MM.1S (cell line): Measurements from ENCODE around the gene IFI27L2.

Experiments
- DNase-seq: peaks from one replicate; pipeline ENCODE4 v3.0.0-alpha.2; 2015
- H2AFZ ChIP-seq: fragments of 300-600 bp; sonication (generic); 2 replicates; pipeline ENCODE4 v1.6.0; 2016; ENCODE audit warnings: antibody characterized with exemption, low read length
- H3F3A ChIP-seq: fragments of 300-600 bp; sonication (generic); 2 replicates; pipeline ENCODE4 v1.6.1; 2016; ENCODE audit warnings: mild to moderate bottlenecking, antibody characterized with exemption, low read length, moderate library complexity, mixed read lengths; ENCODE audit not compliant: insufficient read depth
- H3K27ac ChIP-seq: fragments of 300-600 bp; sonication (generic); 2 replicates; pipeline ENCODE4 v1.5.1; 2016; ENCODE audit warnings: mild to moderate bottlenecking, low read length
- H3K27me3 ChIP-seq: fragments of 300-600 bp; sonication (generic); replicated peaks from 2 replicates; pipeline ENCODE4 v1.6.0; 2016; ENCODE audit warnings: low read length; ENCODE audit not compliant: insufficient read depth
- H3K36me3 ChIP-seq: fragments of 300-600 bp; sonication (generic); replicated peaks from 2 replicates; pipeline ENCODE4 v1.6.1; 2016; ENCODE audit warnings: mild to moderate bottlenecking, low read length, mixed read lengths; ENCODE audit not compliant: insufficient read depth
- H3K4me1 ChIP-seq: fragments of 300-600 bp; sonication (generic); 2 replicates; pipeline ENCODE4 v1.6.1; 2016; ENCODE audit warnings: low read length, mixed read lengths
- H3K4me2 ChIP-seq: fragments of 300-600 bp; sonication (generic); 2 replicates; pipeline ENCODE4 v1.6.0; 2016; ENCODE audit warnings: low read depth, low read length
- H3K4me3 ChIP-seq: fragments of 300-600 bp; sonication (generic); 2 replicates; pipeline ENCODE4 v1.5.1; 2016; ENCODE audit warnings: low read length, mixed read lengths
- H3K79me2 ChIP-seq: fragments of 300-600 bp; sonication (generic); 2 replicates; pipeline ENCODE4 v1.6.1; 2016; ENCODE audit warnings: mixed run types, low read length, mixed read lengths
- H3K9ac ChIP-seq: fragments of 300-600 bp; sonication (generic); 2 replicates; pipeline ENCODE4 v1.6.1; 2016; ENCODE audit warnings: low read length, mixed read lengths
- H3K9me2 ChIP-seq: fragments of 300-600 bp; sonication (generic); replicated peaks from 2 replicates; pipeline ENCODE4 v1.6.1; 2016; ENCODE audit warnings: mild to moderate bottlenecking, low read length, mixed read lengths; ENCODE audit not compliant: insufficient read depth
- H3K9me3 ChIP-seq: fragments of 300-600 bp; sonication (generic); replicated peaks from 2 replicates; pipeline ENCODE4 v1.6.1; 2016; ENCODE audit warnings: mild to moderate bottlenecking, low read length, mixed read lengths; ENCODE audit not compliant: insufficient read depth
- H4K20me1 ChIP-seq: fragments of 300-600 bp; sonication (generic); 2 replicates; pipeline ENCODE4 v1.6.1; 2016; ENCODE audit warnings: mild to moderate bottlenecking, low read length, moderate library complexity, mixed read lengths; ENCODE audit not compliant: insufficient read depth
- CTCF ChIP-seq: fragments of 300-600 bp; sonication (generic); IDR thresholded peaks from 2 replicates; pipeline ENCODE4 v1.5.1; 2016; ENCODE audit warnings: antibody characterized with exemption, low read length, mixed read lengths
- EZH2 ChIP-seq: fragments of 300-600 bp; sonication (generic); optimal IDR thresholded peaks from 2 replicates; pipeline ENCODE3; 2017; ENCODE audit warnings: low read depth, mild to moderate bottlenecking, antibody characterized with exemption, low read length, mixed read lengths
- EZH2phosphoT487 ChIP-seq: fragments of 300-600 bp; sonication (generic); IDR thresholded peaks from 2 replicates; pipeline ENCODE4 v1.6.1; 2018; ENCODE audit warnings: antibody characterized with exemption, low read length

The IFI27L2 gene

GRCh38 chr14:94093418-94093817 is 36.0 kb downstream of the IFI27L2 start:
- Histone ChIP-seq H2AFZ (no peak overlapping the region), H3K9me3 (no peaks in the 10 kb centered on the region), H3K4me2 (no peak overlapping the region), H3K4me1 (no peaks in the 10 kb centered on the region), H3F3A (no peaks in the 10 kb centered on the region), H4K20me1 (no peaks in the 10 kb centered on the region), H3K9me2 (no peaks in the 10 kb centered on the region), H3K9ac (no peak overlapping the region), H3K27me3 (no peaks in the 10 kb centered on the region), H3K27ac (no peak overlapping the region), H3K79me2 (no peaks in the 10 kb centered on the region), H3K36me3 (no peaks in the 10 kb centered on the region), H3K4me3 (no peak overlapping the region)
- TF ChIP-seq EZH2phosphoT487 (no peak), EZH2 (no peak), CTCF (no peak)
- DNase-seq: no peak

- Histone ChIP-seq H2AFZ (no peak overlapping the region), H3K9ac (no peak overlapping the region), H3K9me3 (no peaks in the 10 kb centered on the region), H3K27ac (no peak overlapping the region), H3K79me2 (no peaks in the 10 kb centered on the region), H3K27me3 (no peaks in the 10 kb centered on the region), H3K9me2 (no peaks in the 10 kb centered on the region), H3F3A (no peaks in the 10 kb centered on the region), H3K4me1 (no peaks in the 10 kb centered on the region), H3K4me2 (no peak overlapping the region), H3K36me3 (no peaks in the 10 kb centered on the region), H4K20me1 (no peaks in the 10 kb centered on the region), H3K4me3 (no peak overlapping the region)
- no peak for DNase-seq
- TF ChIP-seq EZH2phosphoT487 (no peak), EZH2 (no peak), CTCF (no peak)
Observed at GRCh38 chr14:94089479-94089878, 39.9 kb downstream of the IFI27L2 start.

- no peak for DNase-seq
- Histone ChIP-seq H3K4me1 (no peaks in the 10 kb centered on the region), H3F3A (no peaks in the 10 kb centered on the region), H3K27ac (no peak overlapping the region), H3K9ac (no peak overlapping the region), H3K4me2 (no peak overlapping the region), H4K20me1 (no peaks in the 10 kb centered on the region), H3K9me3 (no peaks in the 10 kb centered on the region), H3K36me3 (no peaks in the 10 kb centered on the region), H2AFZ (no peak overlapping the region), H3K4me3 (no peak overlapping the region), H3K27me3 (no peaks in the 10 kb centered on the region), H3K79me2 (no peaks in the 10 kb centered on the region), H3K9me2 (no peaks in the 10 kb centered on the region)
- TF ChIP-seq EZH2: no peak
- no peak for TF ChIP-seq CTCF
- no peak for TF ChIP-seq EZH2phosphoT487
Observed at GRCh38 chr14:94088516-94088915, 40.9 kb downstream of the IFI27L2 start.

GRCh38 chr14:94087891-94088290 is 41.5 kb downstream of the IFI27L2 start:
- no peaks in the 10 kb centered on the region for H3K4me1 ChIP-seq
- H3K27ac ChIP-seq: no peak overlapping the region
- H3K27me3 ChIP-seq: no peaks in the 10 kb centered on the region
- H3K9me3 ChIP-seq: no peaks in the 10 kb centered on the region
- H3K36me3 ChIP-seq: no peaks in the 10 kb centered on the region
- H3K9me2 ChIP-seq: no peaks in the 10 kb centered on the region
- no peak overlapping the region for H3K9ac ChIP-seq
- no peak overlapping the region for H3K4me3 ChIP-seq
- no peak for DNase-seq
- H3F3A ChIP-seq: no peaks in the 10 kb centered on the region
- peaks cover 5% of the 10 kb centered on the region for H3K79me2 ChIP-seq
- TF ChIP-seq CTCF (no peak), EZH2 (no peak), EZH2phosphoT487 (no peak)
- no peak overlapping the region for H3K4me2 ChIP-seq
- H4K20me1 ChIP-seq: no peaks in the 10 kb centered on the region
- no peak overlapping the region for H2AFZ ChIP-seq
